ENCODE results near the gene ASXL1. TPM values are rescaled to one million over a fixed set of nuclear protein-coding genes. Genes with fewer than 3 reads are reported as not detected.
A peak's percentile ranks its signal among the peaks of the same experiment; 100 is the strongest.

The ASXL1 gene
- polyA plus RNA-seq, 1 of the 3 experiments (the other 2 are of a cell fraction) = 36.6 TPM

- Histone ChIP-seq H2AFZ (ENCODE audit: low read depth) (no peak overlapping the region), H3K27ac (ENCODE audit: low read depth in 2 of 2, low read length in 1 of 2) (peak overlapping the region in 1 of 2 experiments; percentile 87; a peak in 2 of 4 replicates), H4K20me1 (ENCODE audit: insufficient read depth) (peaks cover 9% of the 10 kb centered on the region; the same call in 1 of the 2 replicates), H3K9me3 (no peaks in the 10 kb centered on the region), H3K9ac (no peak overlapping the region; the same call in 1 of the 2 replicates), H3K9me2 (no peaks in the 10 kb centered on the region), H3K4me1 (ENCODE audit: control insufficient read depth in 1 of 2, insufficient read depth in 2 of 2, low read depth in 1 of 2, low read length in 1 of 2) (peaks cover 0 to 18% of the 10 kb centered on the region in 2 experiments; a peak in 2 of 4 replicates), H3K4me3 (ENCODE audit: low read depth in 2 of 2, low read length in 1 of 2) (no peak overlapping the region), H3K27me3 (ENCODE audit: insufficient read depth) (no peaks in the 10 kb centered on the region), H3K4me2 (no peak overlapping the region), H3K36me3 (replicated peaks in 1 of 2; ENCODE audit: control insufficient read depth in 1 of 2, insufficient read depth in 2 of 2, low read length in 1 of 2) (peaks cover 10 to 32% of the 10 kb centered on the region in 2 experiments), H3K79me2 (ENCODE audit: insufficient read depth) (no peaks in the 10 kb centered on the region), H3F3A (replicated peaks; ENCODE audit: insufficient read depth) (peaks cover 30% of the 10 kb centered on the region)
- CTCF ChIA-PET = no interaction called here
- WGBS (ENCODE audit: low lambda C conversion rate) = 78% methylated on average over 7 of the region's 9 CpGs
- POLR2A ChIA-PET = no interaction called here
- no peak for DNase-seq
- peak; percentile 29; the same call in 1 of the 2 replicates for TF ChIP-seq FOSL2 (IDR thresholded peaks at IDR 0.05; ENCODE audit: borderline replicate concordance, low read depth)
- no peak for TF ChIP-seq POLR2AphosphoS5 (IDR thresholded peaks at IDR 0.05; ENCODE audit: low read depth, low read length)
Observed at GRCh38 chr20:32327087-32327681, 30.9 kb upstream of the ASXL1 start.

DNA sequence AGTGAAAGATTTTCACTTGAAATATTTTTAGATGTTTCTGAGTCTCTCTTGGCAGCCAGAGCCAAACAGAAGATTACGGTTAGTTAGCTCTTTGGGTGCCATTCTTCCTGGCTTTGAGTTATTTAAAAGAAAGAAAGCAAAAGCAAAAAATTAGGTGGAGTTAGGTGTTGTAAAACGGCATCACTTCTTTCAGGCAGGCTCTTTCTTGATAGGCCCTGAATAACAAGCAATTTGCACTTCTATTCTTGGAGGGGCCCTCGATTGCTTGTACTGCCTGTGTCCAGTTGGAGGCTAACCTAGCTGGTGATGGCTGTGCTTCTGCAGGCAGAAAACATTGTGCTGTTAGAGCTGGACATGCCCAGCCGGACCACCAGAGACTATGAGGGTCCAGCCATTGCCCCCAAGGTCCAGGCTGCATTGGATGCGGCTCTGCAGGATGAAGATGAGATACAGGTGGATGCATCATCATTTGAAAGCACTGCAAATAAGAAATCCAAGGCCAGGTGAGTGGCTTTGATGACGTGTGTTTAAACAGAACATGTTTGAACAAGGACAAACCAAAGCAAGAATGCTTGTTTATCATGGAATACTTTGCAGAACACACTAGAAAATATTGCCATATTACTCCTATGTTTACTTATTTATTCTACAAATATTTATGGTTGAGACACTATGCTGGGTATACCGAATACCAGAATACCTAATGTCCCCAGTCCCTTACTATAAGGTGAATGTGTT is 28.1 kb upstream of the ASXL1 start:
- ChIA-PET CTCF (no interaction called here), POLR2A (no interaction called here)
- no peak overlapping the region for H3K9ac ChIP-seq
- no peaks in the 10 kb centered on the region for H3K79me2 ChIP-seq (ENCODE audit: insufficient read depth)
- peaks cover 0 to 27% of the 10 kb centered on the region in 2 experiments; a peak in 2 of 4 replicates for H3K4me1 ChIP-seq (ENCODE audit: control insufficient read depth in 1 of 2, insufficient read depth in 2 of 2, low read depth in 1 of 2, low read length in 1 of 2)
- TF ChIP-seq ZBTB33 (IDR thresholded peaks at IDR 0.05; ENCODE audit: borderline replicate concordance, low read depth) (no peak), SIN3A (IDR thresholded peaks at IDR 0.05; ENCODE audit: borderline replicate concordance, low read depth, low read length) (no peak), FOSL2 (IDR thresholded peaks at IDR 0.05; ENCODE audit: borderline replicate concordance, low read depth) (no peak), USF2 (IDR thresholded peaks at IDR 0.05; ENCODE audit: borderline replicate concordance, low read depth, low read length) (no peak), FOXJ3 (CRISPR knock-in tag; IDR thresholded peaks at IDR 0.05) (no peak), CHD2 (IDR thresholded peaks at IDR 0.05; ENCODE audit: low read length, partially characterized antibody) (no peak), POLR2AphosphoS5 (IDR thresholded peaks at IDR 0.05; ENCODE audit: low read depth, low read length) (no peak), MEF2A (IDR thresholded peaks at IDR 0.05; ENCODE audit: borderline replicate concordance, low read depth) (no peak), RCOR1 (IDR thresholded peaks at IDR 0.05; ENCODE audit: low read length) (no peak), GATA2 (CRISPR knock-in tag; IDR thresholded peaks at IDR 0.05) (no peak), GABPA (IDR thresholded peaks at IDR 0.05; ENCODE audit: low read depth) (no peak)
- TF ChIP-seq, protein P1, sequence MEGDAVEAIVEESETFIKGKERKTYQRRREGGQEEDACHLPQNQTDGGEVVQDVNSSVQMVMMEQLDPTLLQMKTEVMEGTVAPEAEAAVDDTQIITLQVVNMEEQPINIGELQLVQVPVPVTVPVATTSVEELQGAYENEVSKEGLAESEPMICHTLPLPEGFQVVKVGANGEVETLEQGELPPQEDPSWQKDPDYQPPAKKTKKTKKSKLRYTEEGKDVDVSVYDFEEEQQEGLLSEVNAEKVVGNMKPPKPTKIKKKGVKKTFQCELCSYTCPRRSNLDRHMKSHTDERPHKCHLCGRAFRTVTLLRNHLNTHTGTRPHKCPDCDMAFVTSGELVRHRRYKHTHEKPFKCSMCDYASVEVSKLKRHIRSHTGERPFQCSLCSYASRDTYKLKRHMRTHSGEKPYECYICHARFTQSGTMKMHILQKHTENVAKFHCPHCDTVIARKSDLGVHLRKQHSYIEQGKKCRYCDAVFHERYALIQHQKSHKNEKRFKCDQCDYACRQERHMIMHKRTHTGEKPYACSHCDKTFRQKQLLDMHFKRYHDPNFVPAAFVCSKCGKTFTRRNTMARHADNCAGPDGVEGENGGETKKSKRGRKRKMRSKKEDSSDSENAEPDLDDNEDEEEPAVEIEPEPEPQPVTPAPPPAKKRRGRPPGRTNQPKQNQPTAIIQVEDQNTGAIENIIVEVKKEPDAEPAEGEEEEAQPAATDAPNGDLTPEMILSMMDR (IDR thresholded peaks at IDR 0.05) = no peak
- TF ChIP-seq, protein P2, sequence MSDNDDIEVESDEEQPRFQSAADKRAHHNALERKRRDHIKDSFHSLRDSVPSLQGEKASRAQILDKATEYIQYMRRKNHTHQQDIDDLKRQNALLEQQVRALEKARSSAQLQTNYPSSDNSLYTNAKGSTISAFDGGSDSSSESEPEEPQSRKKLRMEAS (IDR thresholded peaks at IDR 0.05; ENCODE audit: low read depth) = no peak
- TF ChIP-seq, protein P3, sequence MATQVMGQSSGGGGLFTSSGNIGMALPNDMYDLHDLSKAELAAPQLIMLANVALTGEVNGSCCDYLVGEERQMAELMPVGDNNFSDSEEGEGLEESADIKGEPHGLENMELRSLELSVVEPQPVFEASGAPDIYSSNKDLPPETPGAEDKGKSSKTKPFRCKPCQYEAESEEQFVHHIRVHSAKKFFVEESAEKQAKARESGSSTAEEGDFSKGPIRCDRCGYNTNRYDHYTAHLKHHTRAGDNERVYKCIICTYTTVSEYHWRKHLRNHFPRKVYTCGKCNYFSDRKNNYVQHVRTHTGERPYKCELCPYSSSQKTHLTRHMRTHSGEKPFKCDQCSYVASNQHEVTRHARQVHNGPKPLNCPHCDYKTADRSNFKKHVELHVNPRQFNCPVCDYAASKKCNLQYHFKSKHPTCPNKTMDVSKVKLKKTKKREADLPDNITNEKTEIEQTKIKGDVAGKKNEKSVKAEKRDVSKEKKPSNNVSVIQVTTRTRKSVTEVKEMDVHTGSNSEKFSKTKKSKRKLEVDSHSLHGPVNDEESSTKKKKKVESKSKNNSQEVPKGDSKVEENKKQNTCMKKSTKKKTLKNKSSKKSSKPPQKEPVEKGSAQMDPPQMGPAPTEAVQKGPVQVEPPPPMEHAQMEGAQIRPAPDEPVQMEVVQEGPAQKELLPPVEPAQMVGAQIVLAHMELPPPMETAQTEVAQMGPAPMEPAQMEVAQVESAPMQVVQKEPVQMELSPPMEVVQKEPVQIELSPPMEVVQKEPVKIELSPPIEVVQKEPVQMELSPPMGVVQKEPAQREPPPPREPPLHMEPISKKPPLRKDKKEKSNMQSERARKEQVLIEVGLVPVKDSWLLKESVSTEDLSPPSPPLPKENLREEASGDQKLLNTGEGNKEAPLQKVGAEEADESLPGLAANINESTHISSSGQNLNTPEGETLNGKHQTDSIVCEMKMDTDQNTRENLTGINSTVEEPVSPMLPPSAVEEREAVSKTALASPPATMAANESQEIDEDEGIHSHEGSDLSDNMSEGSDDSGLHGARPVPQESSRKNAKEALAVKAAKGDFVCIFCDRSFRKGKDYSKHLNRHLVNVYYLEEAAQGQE (IDR thresholded peaks at IDR 0.05; ENCODE audit: low read depth, low read length) = no peak
- H3K27me3 ChIP-seq (ENCODE audit: insufficient read depth) = no peaks in the 10 kb centered on the region
- no peak overlapping the region for H3K4me2 ChIP-seq
- 88% methylated on average over 7 of the region's 7 CpGs for WGBS (ENCODE audit: low lambda C conversion rate)
- DNase-seq = no peak
- H3K4me3 ChIP-seq (ENCODE audit: low read depth in 2 of 2, low read length in 1 of 2) = no peak overlapping the region
- H4K20me1 ChIP-seq (ENCODE audit: insufficient read depth) = peaks cover 9% of the 10 kb centered on the region; the same call in 1 of the 2 replicates
- no peak overlapping the region for H2AFZ ChIP-seq (ENCODE audit: low read depth)
- peaks cover 23% of the 10 kb centered on the region for H3F3A ChIP-seq (replicated peaks; ENCODE audit: insufficient read depth)
- peaks cover 9 to 47% of the 10 kb centered on the region in 2 experiments for H3K36me3 ChIP-seq (replicated peaks in 1 of 2; ENCODE audit: control insufficient read depth in 1 of 2, insufficient read depth in 2 of 2, low read length in 1 of 2)
- no peak overlapping the region for H3K27ac ChIP-seq (ENCODE audit: low read depth in 2 of 2, low read length in 1 of 2)
- H3K9me2 ChIP-seq = no peaks in the 10 kb centered on the region
- H3K9me3 ChIP-seq = no peaks in the 10 kb centered on the region
